Smooth muscle cell (in vitro differentiated cells): ENCODE results near the gene RNF7. TPM values are rescaled to one million over a fixed set of nuclear protein-coding genes. Genes with fewer than 3 reads are reported as not detected.

Experiments used
- DNase-seq: peaks from one replicate; lab custom pipeline; 2025; ENCODE audit not compliant: unreplicated experiment; lab: John Stamatoyannopoulos, UW
- H2AFZ ChIP-seq: fragments of 200-600 bp; sonication (generic); 2 replicates; pipeline ENCODE4 v1.6.0; 2016; ENCODE audit warnings: antibody characterized with exemption, low read depth, mild to moderate bottlenecking
- H3F3A ChIP-seq: fragments of 200-600 bp; sonication (generic); 2 replicates; pipeline ENCODE4 v1.6.0; 2017; ENCODE audit warnings: antibody characterized with exemption, low read depth
- H3K27ac ChIP-seq: fragments of 200-600 bp; sonication (generic); 2 replicates; pipeline ENCODE4 v1.5.1; 2016; ENCODE audit warnings: low read depth, mild to moderate bottlenecking
- H3K27me3 ChIP-seq: fragments of 200-600 bp; sonication (generic); 2 replicates; pipeline ENCODE4 v1.6.1; 2016; ENCODE audit warnings: low read depth, mild to moderate bottlenecking
- H3K36me3 ChIP-seq: fragments of 200-600 bp; sonication (generic); 2 replicates; pipeline ENCODE4 v1.5.1; 2016; ENCODE audit warnings: low read depth
- H3K4me1 ChIP-seq: fragments of 200-600 bp; sonication (generic); 2 replicates; pipeline ENCODE4 v1.5.1; 2016; ENCODE audit warnings: low read depth
- H3K4me2 ChIP-seq: fragments of 200-600 bp; sonication (generic); 2 replicates; pipeline ENCODE4 v1.6.0; 2016; ENCODE audit warnings: mild to moderate bottlenecking
- H3K4me3 ChIP-seq: fragments of 200-600 bp; sonication (generic); 2 replicates; pipeline ENCODE4 v1.5.1; 2016; ENCODE audit warnings: mild to moderate bottlenecking
- H3K79me2 ChIP-seq: fragments of 200-600 bp; sonication (generic); 2 replicates; pipeline ENCODE4 v1.6.0; 2016; ENCODE audit warnings: low read depth, mild to moderate bottlenecking
- H3K9ac ChIP-seq: fragments of 200-600 bp; sonication (generic); 2 replicates; pipeline ENCODE4 v1.6.0; 2016; ENCODE audit warnings: low read depth
- H3K9me3 ChIP-seq: fragments of 200-600 bp; sonication (generic); replicated peaks from 2 replicates; pipeline ENCODE4 v1.5.1; 2016; ENCODE audit warnings: low read depth
- H4K20me1 ChIP-seq: fragments of 200-600 bp; sonication (generic); 2 replicates; pipeline ENCODE4 v1.6.0; 2016; ENCODE audit warnings: low read depth
- CTCF ChIP-seq: fragments of 200-600 bp; sonication (generic); IDR thresholded peaks from 2 replicates; pipeline ENCODE4 v1.5.1; 2017; ENCODE audit warnings: borderline replicate concordance, mild to moderate bottlenecking, antibody characterized with exemption; ENCODE audit not compliant: insufficient read depth, poor library complexity, severe bottlenecking
- WGBS: methylation state at CpG from one replicate; pipeline ENCODE4 v1.1.7; 2016; ENCODE audit warnings: low lambda C conversion rate; 5-methylcytosine and 5-hydroxymethylcytosine counted together
- polyA plus RNA-seq: library from polyadenylated mRNA; unstranded; fragments of >200 nt; fragmentation: Nextera tagmentation; extraction: Ambion mirVana; gene quantifications from 2 replicates; pipeline ENCODE4 v1.2.1, GENCODE V29; 2016
- total RNA-seq: library from RNA; depleted of rRNA; stranded (reverse); fragments of >200 nt; gene quantifications from 2 replicates; pipeline ENCODE4 v1.2.3, GENCODE V29; 2014

RNF7 gene
- total and polyA plus RNA-seq, 2 experiments from 2014 or later, result 130 to 229 TPM

DNA sequence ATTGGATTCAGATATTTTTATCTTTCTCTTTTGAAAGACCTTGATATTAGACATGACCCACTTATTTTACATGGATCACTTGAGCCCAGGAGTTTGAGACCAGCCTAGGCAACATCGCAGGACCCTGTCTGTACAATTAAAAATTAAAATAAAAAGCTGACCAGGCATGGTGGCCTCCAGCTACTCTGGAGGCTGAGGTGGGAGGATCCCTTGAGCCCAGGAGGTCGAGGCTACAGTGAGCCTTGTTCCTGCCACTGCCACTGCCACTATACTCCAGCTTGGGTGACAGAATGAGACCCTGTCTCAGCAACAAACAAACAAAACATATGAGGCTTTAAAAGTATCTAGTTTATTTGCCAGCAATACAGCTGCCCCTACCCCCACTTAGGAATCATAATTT, 1.6 kb downstream of the RNF7 start:
- peaks cover 48% of the 10 kb centered on the region for H4K20me1 ChIP-seq
- DNase-seq, result no peak
- H2AFZ ChIP-seq, result peak overlapping the region; percentile 97
- no peaks in the 10 kb centered on the region for H3K36me3 ChIP-seq
- peaks cover 17% of the 10 kb centered on the region for H3K4me1 ChIP-seq
- peak overlapping the region; percentile 95 for H3K4me2 ChIP-seq
- H3K9me3 ChIP-seq, result no peaks in the 10 kb centered on the region
- H3K79me2 ChIP-seq, result peaks cover 64% of the 10 kb centered on the region
- H3F3A ChIP-seq, result no peaks in the 10 kb centered on the region
- 81% methylated on average over 2 of the region's 2 CpGs for WGBS
- H3K9ac ChIP-seq, result peak overlapping the region; percentile 94
- H3K27me3 ChIP-seq, result no peaks in the 10 kb centered on the region
- H3K27ac ChIP-seq, result peak overlapping the region; percentile 89
- peak overlapping the region; percentile 95 for H3K4me3 ChIP-seq
- no peak for TF ChIP-seq CTCF

DNA sequence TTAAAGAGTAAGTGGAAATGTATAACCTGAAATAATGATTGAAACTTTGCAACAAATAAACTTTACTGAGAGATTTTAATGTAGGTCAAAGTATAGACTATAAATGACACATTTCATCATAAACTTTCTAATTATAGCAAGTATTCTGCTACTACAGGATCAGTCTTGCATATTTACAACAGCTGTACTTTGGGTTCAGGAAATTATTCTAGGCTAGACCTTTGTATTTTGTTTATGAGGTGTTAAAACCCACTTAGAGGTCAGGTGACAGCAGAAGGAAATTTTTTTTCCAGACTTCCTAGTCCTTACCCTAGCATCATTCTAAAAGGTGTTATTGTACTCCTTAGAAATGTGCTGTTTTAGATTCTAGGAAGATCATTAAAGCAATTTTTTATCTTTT, 2.3 kb downstream of the RNF7 start:
- Histone ChIP-seq H3K9me3 (no peaks in the 10 kb centered on the region), H3K27ac (peak overlapping the region; percentile 89), H3K79me2 (peaks cover 69% of the 10 kb centered on the region), H2AFZ (no peak overlapping the region), H4K20me1 (peaks cover 54% of the 10 kb centered on the region), H3K36me3 (peaks cover 3% of the 10 kb centered on the region), H3F3A (no peaks in the 10 kb centered on the region), H3K4me1 (peaks cover 17% of the 10 kb centered on the region), H3K27me3 (no peaks in the 10 kb centered on the region), H3K9ac (peak overlapping the region; percentile 94), H3K4me2 (peak overlapping the region; percentile 95), H3K4me3 (peak overlapping the region; percentile 95)
- no peak for DNase-seq
- TF ChIP-seq CTCF, result no peak

DNA sequence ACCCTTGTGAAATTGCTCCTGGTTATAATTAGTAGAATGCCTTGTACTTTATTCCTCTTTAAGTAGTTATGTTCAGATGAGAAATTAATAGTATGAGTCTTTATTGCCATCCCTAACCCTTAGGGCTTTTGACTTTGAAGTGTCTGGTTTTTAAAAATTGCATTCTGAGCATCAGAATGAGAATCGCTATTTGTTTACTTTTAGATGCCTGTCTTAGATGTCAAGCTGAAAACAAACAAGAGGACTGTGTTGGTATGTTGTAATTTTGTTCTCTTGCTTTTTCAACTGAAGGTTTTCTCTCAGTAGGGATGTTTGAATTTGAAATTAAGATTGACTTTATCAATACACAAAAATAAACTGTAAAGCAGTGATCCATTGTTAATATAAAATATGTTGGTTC, 5.2 kb downstream of the RNF7 start:
- H3F3A ChIP-seq, result no peaks in the 10 kb centered on the region
- peaks cover 79% of the 10 kb centered on the region for H4K20me1 ChIP-seq
- H3K4me1 ChIP-seq, result peaks cover 17% of the 10 kb centered on the region
- no peak overlapping the region for H3K4me2 ChIP-seq
- H3K4me3 ChIP-seq, result no peak overlapping the region
- peaks cover 16% of the 10 kb centered on the region for H3K36me3 ChIP-seq
- WGBS, result 53% methylated on average over 1 of the region's 1 CpG
- TF ChIP-seq CTCF, result no peak
- H3K79me2 ChIP-seq, result peaks cover 69% of the 10 kb centered on the region
- no peaks in the 10 kb centered on the region for H3K9me3 ChIP-seq
- H3K27me3 ChIP-seq, result no peaks in the 10 kb centered on the region
- no peak overlapping the region for H3K27ac ChIP-seq
- no peak for DNase-seq
- no peak overlapping the region for H3K9ac ChIP-seq
- no peak overlapping the region for H2AFZ ChIP-seq

GRCh38 chr3:141746962-141747361, 8.9 kb downstream of the RNF7 start:
- Histone ChIP-seq H3K36me3 (peaks cover 16% of the 10 kb centered on the region), H3K9me3 (no peaks in the 10 kb centered on the region), H3K4me1 (no peaks in the 10 kb centered on the region), H3K9ac (no peak overlapping the region), H3K4me2 (no peak overlapping the region), H2AFZ (no peak overlapping the region), H3K27ac (no peak overlapping the region), H3K27me3 (no peaks in the 10 kb centered on the region), H3K79me2 (peaks cover 32% of the 10 kb centered on the region), H3F3A (no peaks in the 10 kb centered on the region), H3K4me3 (no peak overlapping the region), H4K20me1 (peaks cover 57% of the 10 kb centered on the region)
- TF ChIP-seq CTCF, result no peak
- DNase-seq, result no peak
- 90% methylated on average over 4 of the region's 4 CpGs for WGBS
